Astrocyte (in vitro differentiated cells and primary cell): ENCODE data around the gene FOXO6. TPM values are rescaled to one million over a fixed set of nuclear protein-coding genes. Genes with fewer than 3 reads are reported as not detected.

Source experiments
- DNase-seq: peaks from one replicate; pipeline ENCODE4 v3.0.0-alpha.2; 2010; ENCODE audit warnings: low read depth
- FAIRE-seq: peaks from 2 replicates; lab custom pipeline; 2011; peaks lifted over from hg19 to GRCh38; lab: Jason Lieb, UNC
- H2AFZ ChIP-seq: 2 replicates; pipeline ENCODE4 v1.6.0; 2012; ENCODE audit warnings: low read depth, low read length, inconsistent platforms
- H3K27ac ChIP-seq: 2 replicates; pipeline ENCODE4 v1.5.1; 2011; ENCODE audit warnings: low read depth, low read length, inconsistent platforms
- H3K27me3 ChIP-seq: 2 replicates; pipeline ENCODE4 v1.6.0; 2011; ENCODE audit warnings: low read length, inconsistent platforms; ENCODE audit not compliant: insufficient read depth
- H3K36me3 ChIP-seq: 2 replicates; pipeline ENCODE4 v1.5.1; 2011; ENCODE audit warnings: low read length, inconsistent platforms; ENCODE audit not compliant: insufficient read depth
- H3K4me1 ChIP-seq: 2 replicates; pipeline ENCODE4 v1.5.1; 2011; ENCODE audit warnings: low read length, inconsistent platforms; ENCODE audit not compliant: insufficient read depth
- H3K4me2 ChIP-seq: 2 replicates; pipeline ENCODE4 v1.6.0; 2012; ENCODE audit warnings: low read length, inconsistent platforms
- H3K4me3 ChIP-seq: 2 replicates; pipeline ENCODE4 v1.5.1; 2011; ENCODE audit warnings: low read depth, mild to moderate bottlenecking, low read length, inconsistent platforms; ENCODE audit not compliant: insufficient read depth
- H3K79me2 ChIP-seq: 2 replicates; pipeline ENCODE4 v1.6.0; 2012; ENCODE audit warnings: mild to moderate bottlenecking, low read length, inconsistent platforms; ENCODE audit not compliant: insufficient read depth
- H3K9ac ChIP-seq: 2 replicates; pipeline ENCODE4 v1.6.0; 2012; ENCODE audit warnings: mild to moderate bottlenecking, low read length, inconsistent platforms
- H3K9me3 ChIP-seq: 2 replicates; pipeline ENCODE4 v1.5.1; 2012; ENCODE audit warnings: low read depth, mild to moderate bottlenecking, low read length, inconsistent platforms; ENCODE audit not compliant: insufficient read depth
- H4K20me1 ChIP-seq: 2 replicates; pipeline ENCODE4 v1.6.0; 2012; ENCODE audit warnings: low read length, inconsistent platforms; ENCODE audit not compliant: insufficient read depth
- H3K27ac Mint-ChIP-seq: one replicate; pipeline ENCODE4 v1.8.0; 2021; ENCODE audit warnings: mild to moderate bottlenecking, mixed read lengths; ENCODE audit not compliant: unreplicated experiment
- H3K27me3 Mint-ChIP-seq: one replicate; pipeline ENCODE4 v1.8.0; 2021; ENCODE audit warnings: low read depth, mixed read lengths; ENCODE audit not compliant: unreplicated experiment
- H3K36me3 Mint-ChIP-seq: one replicate; pipeline ENCODE4 v1.8.0; 2021; ENCODE audit warnings: low read depth, mixed read lengths; ENCODE audit not compliant: unreplicated experiment
- H3K4me1 Mint-ChIP-seq: one replicate; pipeline ENCODE4 v1.8.0; 2021; ENCODE audit warnings: low read depth, mixed read lengths; ENCODE audit not compliant: unreplicated experiment
- H3K4me3 Mint-ChIP-seq: one replicate; pipeline ENCODE4 v1.8.0; 2021; ENCODE audit warnings: mild to moderate bottlenecking, moderate library complexity, mixed read lengths; ENCODE audit not compliant: unreplicated experiment
- H3K9me3 Mint-ChIP-seq: one replicate; pipeline ENCODE4 v1.8.0; 2021; ENCODE audit warnings: mild to moderate bottlenecking, mixed read lengths; ENCODE audit not compliant: unreplicated experiment
- EZH2 ChIP-seq: IDR thresholded peaks from 2 replicates; pipeline ENCODE4 v1.6.1; 2012; ENCODE audit warnings: mild to moderate bottlenecking, low read length, inconsistent platforms; ENCODE audit not compliant: insufficient read depth
- total RNA-seq: library from RNA; stranded (reverse); gene quantifications from 2 replicates; pipeline ENCODE4 v1.2.1, GENCODE V29; 2021
- TF ChIP-seq, protein P1 (sequence below): IDR thresholded peaks from 2 replicates; pipeline ENCODE4 v1.5.1; 2011; ENCODE audit warnings: low read depth, mild to moderate bottlenecking, inconsistent platforms, low read length, moderate library complexity; ENCODE audit not compliant: insufficient read depth

The FOXO6 gene
- total RNA-seq, 1 donor from 2014 or later = 1.2 TPM

- Histone ChIP-seq H3K4me3 (no peak overlapping the region), H3K79me2 (no peaks in the 10 kb centered on the region), H3K27me3 (peaks cover 7% of the 10 kb centered on the region), H3K4me2 (no peak overlapping the region), H3K27ac (no peak overlapping the region), H3K36me3 (no peaks in the 10 kb centered on the region), H3K9ac (no peak overlapping the region), H2AFZ (no peak overlapping the region), H4K20me1 (no peaks in the 10 kb centered on the region), H3K9me3 (no peaks in the 10 kb centered on the region), H3K4me1 (no peaks in the 10 kb centered on the region)
- Mint-ChIP-seq H3K9me3 (peaks cover 3% of the 10 kb centered on the region), H3K4me1 (peaks cover 7% of the 10 kb centered on the region), H3K36me3 (no peaks in the 10 kb centered on the region), H3K27ac (no peak overlapping the region), H3K27me3 (peaks cover 47% of the 10 kb centered on the region), H3K4me3 (no peak overlapping the region)
- TF ChIP-seq EZH2 = no peak
- TF ChIP-seq, protein P1, sequence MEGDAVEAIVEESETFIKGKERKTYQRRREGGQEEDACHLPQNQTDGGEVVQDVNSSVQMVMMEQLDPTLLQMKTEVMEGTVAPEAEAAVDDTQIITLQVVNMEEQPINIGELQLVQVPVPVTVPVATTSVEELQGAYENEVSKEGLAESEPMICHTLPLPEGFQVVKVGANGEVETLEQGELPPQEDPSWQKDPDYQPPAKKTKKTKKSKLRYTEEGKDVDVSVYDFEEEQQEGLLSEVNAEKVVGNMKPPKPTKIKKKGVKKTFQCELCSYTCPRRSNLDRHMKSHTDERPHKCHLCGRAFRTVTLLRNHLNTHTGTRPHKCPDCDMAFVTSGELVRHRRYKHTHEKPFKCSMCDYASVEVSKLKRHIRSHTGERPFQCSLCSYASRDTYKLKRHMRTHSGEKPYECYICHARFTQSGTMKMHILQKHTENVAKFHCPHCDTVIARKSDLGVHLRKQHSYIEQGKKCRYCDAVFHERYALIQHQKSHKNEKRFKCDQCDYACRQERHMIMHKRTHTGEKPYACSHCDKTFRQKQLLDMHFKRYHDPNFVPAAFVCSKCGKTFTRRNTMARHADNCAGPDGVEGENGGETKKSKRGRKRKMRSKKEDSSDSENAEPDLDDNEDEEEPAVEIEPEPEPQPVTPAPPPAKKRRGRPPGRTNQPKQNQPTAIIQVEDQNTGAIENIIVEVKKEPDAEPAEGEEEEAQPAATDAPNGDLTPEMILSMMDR = no peak
- DNase-seq = no peak
- FAIRE-seq = no peak
Observed at GRCh38 chr1:41349361-41350054, 11.7 kb upstream of the FOXO6 start.

GRCh38 chr1:41350055-41350378, 11.2 kb upstream of the FOXO6 start:
- Histone ChIP-seq H3K9me3 (no peaks in the 10 kb centered on the region), H3K36me3 (no peaks in the 10 kb centered on the region), H3K79me2 (no peaks in the 10 kb centered on the region), H3K27me3 (peaks cover 7% of the 10 kb centered on the region), H4K20me1 (no peaks in the 10 kb centered on the region), H3K4me1 (no peaks in the 10 kb centered on the region), H2AFZ (no peak overlapping the region), H3K4me2 (no peak overlapping the region), H3K9ac (no peak overlapping the region), H3K4me3 (no peak overlapping the region), H3K27ac (no peak overlapping the region)
- peaks cover 3% of the 10 kb centered on the region for H3K9me3 Mint-ChIP-seq
- peaks cover 8% of the 10 kb centered on the region for H3K4me1 Mint-ChIP-seq
- TF ChIP-seq, protein P1 = no peak
- no peak for TF ChIP-seq EZH2
- DNase-seq = no peak
- H3K36me3 Mint-ChIP-seq = no peaks in the 10 kb centered on the region
- no peak overlapping the region for H3K4me3 Mint-ChIP-seq
- H3K27ac Mint-ChIP-seq = no peak overlapping the region
- peaks cover 44% of the 10 kb centered on the region for H3K27me3 Mint-ChIP-seq
- no peak for FAIRE-seq
